Amniotic stem cell (primary cell): ENCODE results near the gene PHTF2.
"Not testable (repeated sequence)": the region's sequence is repeated elsewhere in the genome, so short reads cannot be mapped to it uniquely, and the experiment has no call there.

Experiments used
- DNase-seq: peaks from one replicate; lab custom pipeline; 2025; lab: John Stamatoyannopoulos, UW

PHTF2 gene

DNA sequence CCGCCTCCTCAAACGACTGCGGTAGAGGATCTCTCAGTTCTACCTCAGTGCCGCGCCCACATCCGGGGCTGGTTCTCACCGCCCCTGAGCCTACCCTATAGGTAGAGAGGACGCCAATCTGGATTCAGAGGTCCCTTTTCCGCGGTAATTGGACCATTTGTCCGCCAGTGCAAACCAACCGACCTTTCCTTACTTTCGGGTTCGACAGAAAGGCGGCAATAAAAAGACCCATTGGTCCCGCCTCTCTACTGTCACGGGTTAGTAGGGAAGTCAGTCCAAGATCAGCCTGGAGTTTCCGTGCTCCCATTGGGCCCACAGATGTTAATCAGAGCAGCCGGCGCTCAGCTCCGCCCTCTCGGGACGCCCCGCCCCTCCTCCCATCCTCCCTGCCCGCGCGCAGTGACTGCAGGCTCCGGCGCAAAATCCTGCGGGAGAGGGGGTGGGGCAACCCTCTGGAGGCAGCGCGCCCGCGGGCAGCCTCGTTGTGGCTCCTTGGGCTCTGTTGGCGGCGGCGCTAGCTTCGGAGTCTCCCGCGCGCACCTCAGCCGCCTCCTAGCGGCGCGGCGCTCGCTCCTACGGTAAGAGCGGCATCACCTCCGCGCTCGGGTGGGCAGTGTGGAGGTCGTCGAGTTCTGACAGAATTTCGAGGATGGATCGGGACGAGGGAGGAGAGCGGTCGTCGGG lies at the start of gene PHTF2, which contains the start of gene TMEM60:
Gene PHTF2, plus strand, starts transcription at position 380 of the 684 bp plus-strand sequence.
Gene TMEM60, minus strand, starts transcription at position 41 of the 684 bp plus-strand sequence. CDS start 4,061 bp downstream, outside the sequence.
- peak; percentile 99 for DNase-seq

DNA sequence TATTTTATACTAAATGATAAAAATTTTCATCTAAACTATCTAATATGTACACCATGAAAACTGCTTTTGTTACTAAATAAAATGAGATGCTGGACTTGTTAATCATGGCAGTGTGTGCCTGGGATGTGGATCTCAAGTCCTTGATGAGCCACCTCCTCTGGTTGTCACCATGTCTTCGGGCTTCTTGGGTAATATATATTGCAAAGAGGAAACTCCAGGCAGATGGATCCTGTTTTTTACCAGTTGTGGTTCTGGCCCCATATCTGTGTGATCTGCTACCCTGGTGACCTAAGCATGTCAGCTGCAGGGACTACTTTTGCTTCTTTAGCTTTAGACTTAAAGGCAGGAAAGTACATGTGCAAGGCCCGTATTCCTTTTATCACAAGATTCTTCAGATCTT lies 46.6 kb upstream of the PHTF2 start:
- DNase-seq = no peak

DNA sequence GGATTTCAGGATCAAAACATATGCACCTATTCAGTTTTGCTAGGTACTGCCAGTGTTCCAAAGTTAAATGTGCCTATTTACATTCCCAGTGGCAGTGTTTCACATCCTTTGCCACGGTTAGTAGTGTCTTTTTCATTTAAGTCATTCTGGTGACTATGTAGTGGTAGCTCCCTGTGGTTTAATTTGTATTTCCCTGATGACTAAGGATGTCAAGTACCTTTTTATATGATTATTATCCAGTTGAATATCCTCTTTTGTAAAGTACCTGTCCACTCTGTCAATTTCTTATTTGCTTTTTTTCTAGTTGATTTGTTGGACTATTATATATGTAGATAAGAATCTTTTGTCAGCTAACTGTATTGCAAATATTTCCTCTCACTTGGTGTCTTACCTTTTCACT lies 45.4 kb upstream of the PHTF2 start:
- DNase-seq = no peak

DNA sequence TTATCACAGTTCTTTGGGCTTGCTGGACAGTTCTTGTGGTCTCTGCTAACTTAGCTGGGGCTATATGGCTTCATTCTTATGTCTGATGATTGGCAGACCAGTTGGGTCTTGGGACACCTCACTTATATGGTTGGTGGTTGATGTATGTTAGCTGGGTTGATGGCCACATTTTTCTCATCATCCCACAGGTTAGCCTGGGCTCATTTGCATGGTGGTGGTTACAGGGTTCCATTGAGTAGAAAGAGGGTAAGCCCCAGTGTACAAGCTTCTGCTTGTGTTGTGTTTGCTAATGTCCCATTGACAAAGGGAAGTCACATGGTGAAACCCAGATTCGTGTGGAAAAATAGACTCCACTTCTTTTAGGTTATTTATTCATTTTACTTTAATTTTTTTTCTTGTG lies 41.0 kb upstream of the PHTF2 start:
- DNase-seq = no peak

DNA sequence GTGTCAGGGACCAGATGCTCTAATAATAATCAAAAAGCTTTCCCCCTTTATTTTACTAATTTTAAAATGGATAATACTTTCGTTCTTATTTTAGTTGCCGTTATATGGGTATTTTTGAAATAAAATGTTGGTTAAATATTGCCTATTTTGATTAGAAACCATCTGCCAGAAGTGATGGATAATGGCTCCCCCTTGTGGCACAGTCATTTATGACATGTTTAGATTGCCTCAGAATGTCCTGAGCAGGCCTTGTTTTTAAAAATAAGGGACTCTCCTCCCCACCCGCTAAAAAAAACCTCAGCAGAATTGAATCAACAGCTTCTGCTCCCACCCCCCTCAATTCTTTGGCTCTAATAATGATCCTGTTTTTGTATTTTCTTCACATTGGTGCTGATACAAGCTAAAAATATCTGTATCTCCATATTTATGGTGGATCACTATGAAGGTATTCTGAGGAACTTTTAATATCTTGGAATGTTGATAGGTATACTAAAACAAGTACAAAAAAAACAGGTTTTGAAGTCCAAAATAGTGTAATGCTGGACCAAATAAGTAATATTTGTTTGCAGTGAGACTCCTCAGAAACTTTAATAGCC lies 39.2 kb upstream of the PHTF2 start:
- DNase-seq = peak; percentile 9

DNA sequence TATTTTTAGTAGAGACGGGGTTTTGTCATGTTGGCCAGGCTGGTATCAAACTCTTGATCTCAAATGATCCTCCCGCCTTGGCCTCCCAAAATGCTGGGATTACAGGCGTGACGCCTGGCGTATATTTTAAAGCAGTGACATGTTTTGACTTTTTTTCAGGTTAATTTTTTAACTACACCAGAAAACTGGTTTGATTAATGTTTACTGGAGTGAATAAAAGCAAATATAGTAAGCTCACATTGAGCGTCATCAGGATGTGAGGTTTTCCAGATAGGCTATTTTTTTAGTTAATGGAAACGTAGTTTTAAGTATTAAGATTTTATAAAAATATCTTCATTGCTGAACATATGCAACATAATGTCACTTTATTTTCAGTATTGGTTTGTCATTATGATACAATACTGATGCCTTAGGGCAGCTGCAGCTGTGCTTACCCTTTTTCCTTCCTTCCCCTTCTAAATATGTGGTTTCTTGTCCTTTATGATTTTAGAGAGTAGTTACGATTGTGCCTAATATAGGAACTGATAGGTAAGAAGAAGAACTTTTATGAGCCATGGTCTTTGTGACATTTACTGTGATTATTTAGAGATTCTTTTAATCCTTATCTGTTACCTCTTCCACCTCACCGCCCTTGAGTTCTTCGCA lies 37.6 kb upstream of the PHTF2 start:
- no peak for DNase-seq

DNA sequence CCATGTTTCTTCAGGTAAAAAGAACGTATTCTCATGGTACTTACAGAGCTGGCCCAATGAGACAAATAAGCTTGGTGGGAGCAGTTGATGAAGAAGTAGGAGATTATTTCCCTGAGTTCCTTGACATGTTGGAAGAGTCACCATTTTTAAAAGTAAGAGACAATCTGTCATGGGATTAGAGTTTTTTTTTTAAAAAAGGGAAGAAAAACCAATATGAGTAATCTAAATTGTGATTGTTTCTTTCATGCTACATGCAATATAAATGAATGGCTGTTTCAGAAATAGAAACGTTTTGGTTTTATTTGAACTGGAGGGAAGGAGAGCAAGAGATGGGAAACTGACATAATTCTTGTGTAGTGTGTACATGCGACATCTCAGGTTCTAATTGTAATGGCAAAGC lies 33.1 kb upstream of the PHTF2 start:
- DNase-seq = no peak

DNA sequence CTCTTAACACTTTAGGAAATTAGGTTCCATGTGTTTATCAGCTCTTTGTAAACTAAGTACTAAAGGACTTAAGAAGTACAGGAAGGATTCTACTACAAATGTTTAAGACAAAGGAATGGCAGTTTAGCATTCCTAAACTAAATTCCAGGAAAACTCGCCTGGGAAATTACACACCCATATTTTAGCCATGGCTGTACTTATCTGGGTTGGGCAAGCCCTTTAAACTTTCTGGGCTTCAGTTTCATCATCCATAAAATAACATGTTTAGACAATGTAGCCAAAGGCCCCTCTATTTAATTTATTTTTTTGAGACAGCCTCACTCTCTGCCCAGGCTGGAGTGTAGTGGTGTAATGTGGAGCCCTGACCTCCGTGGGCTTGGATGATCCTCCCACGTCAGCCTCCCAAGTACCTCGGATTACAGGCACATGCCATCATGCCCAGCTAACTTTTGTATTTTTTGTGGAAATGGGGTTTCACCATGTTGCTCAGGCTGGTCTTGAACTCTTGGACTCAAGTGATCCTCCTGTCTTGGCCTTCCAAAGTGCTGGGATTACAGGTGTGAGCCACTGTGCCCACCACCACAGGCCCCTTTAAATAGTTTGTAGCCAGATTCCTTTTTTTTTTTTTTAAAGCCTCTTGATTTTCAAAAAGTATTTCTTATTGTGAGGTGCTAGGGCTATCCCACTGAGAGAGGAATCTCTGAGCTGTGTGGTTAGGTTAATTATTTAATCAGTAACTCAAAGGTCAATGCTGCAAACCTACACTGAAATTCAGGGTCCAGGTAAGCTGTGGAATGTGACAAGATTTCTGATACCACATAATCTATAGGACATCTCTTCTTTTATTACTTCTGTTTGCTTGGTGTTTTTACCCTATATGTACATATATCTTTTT lies 32.4 kb upstream of the PHTF2 start:
- DNase-seq = peak; percentile 0

DNA sequence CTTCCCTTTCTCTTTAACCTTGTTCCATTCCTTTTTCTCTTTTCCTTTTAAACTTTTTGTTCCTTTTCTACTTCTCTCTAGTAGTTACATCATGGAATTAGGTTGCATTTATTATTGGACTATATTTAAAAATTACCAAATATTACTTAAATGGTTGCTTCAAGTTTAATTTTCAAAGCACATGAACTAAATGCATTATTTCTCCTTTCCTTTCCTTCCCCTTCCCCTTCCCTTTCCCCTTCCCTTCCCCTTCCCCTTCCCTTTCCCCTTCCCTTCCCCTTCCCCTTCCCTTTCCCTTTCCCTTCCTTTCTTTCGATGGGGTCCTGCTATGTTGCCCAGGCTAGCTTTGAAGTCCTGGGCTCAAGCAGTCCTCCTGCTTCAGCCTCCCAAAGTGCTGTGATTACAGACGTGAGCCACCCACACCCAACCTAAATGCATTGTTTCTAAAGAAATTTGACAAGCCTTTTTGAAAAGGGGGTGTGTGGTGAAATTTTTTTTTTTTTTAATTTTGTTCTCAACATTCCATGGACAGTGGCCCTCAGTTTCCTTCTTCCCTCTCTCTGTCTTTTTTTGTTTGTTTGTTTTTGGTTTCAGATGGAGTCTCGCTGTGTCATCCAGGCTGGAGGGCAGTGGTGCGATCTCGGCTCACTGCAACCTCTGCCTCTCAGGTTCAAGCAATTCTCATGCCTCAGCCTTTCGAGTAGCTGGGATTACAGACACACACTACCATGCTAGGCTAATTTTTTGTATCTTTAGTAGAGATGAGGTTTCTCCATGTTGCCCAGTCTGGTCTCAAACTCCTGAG lies 31.6 kb upstream of the PHTF2 start:
- DNase-seq = no peak

DNA sequence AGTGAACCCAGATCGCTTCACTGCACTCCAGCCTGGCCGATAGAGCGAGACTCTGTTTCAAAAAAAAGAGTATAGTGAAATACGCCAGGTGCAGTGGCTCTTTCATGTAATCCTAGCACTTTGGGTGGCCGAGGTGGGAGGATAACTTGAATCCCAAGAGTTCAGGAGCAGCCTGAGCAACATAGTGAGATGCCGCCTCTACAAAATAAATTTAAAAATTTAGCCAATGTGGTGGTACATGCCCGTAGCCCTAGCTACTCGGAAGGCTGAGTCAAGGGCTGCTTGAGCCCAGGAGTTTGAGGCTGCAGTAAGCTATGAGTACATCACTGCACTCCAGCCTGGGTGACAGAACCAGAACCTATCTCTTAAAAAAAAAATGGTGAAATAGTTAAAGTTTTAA lies 28.3 kb upstream of the PHTF2 start:
- DNase-seq = no peak

DNA sequence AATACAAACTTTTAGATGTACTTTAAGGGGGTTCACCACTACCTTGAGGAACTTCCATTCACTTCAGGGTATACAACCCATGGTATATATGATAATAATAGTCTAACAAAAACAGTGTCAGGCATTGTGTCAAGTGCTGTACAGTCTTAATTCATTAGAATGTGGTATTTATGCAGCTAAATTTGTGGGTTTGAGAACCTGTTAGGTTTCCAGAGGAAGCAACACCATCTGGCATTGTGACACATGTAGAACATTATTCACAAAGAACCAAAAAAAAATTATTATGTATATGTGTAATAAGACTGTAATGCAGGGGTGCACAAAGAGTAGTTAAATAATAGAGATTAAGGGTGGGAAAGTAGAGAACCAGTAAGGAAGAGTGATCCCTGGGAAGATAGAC lies 26.7 kb upstream of the PHTF2 start:
- no peak for DNase-seq

DNA sequence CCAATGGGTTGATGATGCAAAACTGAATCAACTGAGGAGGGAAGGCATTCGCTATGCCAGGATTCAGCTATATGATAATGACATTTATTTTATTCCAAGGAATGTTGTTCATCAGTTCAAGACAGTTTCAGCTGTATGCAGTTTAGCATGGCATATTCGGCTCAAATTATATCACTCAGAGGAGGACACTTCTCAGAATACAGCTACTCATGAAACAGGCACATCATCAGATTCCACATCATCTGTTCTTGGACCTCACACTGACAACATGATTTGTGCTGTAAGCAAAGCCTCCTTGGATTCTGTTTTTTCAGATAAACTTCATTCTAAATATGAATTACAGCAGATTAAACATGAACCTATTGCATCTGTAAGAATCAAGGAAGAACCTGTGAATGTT lies 20.0 kb upstream of the PHTF2 start:
- no peak for DNase-seq

DNA sequence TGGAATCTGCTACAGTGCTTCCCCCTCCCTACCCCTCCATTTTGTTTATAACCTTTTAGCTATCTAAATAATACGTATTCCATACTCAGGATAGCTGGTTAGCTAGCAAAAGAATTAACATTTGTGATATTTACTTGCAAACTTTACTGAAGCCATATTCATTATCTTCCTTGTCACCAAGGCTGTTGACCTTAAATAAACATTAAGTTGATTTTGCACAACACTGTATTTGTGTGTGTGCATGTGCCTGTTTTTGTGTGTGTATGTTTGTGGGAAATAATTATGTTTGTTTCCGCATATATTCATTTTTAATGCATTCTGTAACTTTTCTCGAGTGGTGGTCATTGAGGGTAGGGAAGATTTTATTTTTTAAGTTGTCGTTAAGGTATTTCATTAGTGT lies 16.2 kb upstream of the PHTF2 start:
- DNase-seq = no peak

DNA sequence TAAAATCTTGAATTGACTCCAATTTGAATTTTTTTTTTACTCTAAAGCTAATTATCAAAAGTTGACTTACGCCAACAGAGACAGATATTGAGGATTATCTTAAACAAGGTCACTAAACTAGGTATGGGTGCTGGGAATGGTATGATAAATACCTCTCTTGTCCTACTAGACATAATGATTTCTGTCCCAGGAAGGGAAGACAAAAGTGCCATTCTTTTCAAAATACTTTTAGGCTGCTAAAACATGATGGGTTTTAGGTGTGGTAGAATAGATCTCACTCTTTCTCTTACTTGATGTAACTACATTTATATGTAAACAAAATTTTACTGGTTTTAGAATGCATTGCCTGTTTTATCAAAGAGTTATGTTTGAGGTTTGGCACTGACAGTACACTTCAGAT lies 15.5 kb upstream of the PHTF2 start:
- no peak for DNase-seq

DNA sequence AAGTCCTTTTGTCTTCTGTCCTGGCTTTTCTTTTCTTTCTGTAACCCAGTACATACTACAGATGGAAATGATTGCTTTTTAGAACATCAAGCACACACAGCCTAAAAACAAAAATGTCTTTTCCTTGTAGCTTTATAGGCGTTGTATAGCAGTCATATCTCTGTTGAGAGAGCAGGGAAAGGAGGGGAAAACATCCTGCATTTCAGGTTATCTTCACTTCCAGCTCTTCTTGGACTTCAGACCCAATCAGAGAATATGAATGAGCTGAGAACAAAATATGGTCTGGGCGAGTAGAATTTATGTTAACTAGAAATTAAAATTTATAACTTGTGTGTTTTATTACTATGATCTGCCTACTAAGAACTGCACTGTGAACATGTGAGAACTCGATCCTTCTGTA lies 15.0 kb upstream of the PHTF2 start:
- DNase-seq = no peak

DNA sequence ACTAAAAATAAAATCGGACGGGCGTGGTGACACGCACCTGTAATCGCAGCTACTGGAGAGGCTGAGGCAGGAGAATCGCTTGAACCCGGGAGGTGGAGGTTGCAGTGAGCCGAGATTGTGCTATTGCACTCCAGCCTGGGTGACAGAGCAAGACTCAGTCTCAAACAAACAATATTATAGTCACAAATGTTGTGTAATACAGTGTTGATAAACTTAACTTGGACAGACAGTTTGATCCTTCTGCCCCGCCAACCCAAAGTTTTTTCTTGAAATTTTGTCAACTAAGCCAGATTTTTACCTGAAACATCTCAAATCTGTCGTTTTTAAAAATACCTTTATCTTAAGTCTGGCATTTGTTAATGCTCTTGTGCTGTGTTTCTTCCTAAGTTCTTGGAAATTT lies 14.1 kb upstream of the PHTF2 start:
- DNase-seq = not testable (repeated sequence)

DNA sequence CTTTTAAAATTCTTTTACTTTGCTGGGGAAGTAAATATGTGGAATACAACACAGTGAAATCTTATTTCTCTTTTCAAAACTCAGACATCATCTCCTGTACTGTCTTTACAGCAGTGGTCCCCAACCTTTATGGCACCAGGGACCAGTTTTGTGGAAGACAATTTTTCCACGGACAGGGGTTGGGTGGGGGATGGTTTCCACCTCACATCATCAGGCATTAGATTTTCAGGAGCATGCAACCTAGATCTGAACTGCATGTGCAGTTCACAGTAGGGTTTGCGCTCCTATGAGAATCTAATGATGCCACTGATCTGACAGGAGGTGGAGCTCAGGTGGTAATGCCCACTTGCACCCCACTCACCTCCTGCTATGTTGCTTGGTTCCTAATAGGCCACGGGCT lies 12.6 kb upstream of the PHTF2 start:
- no peak for DNase-seq

DNA sequence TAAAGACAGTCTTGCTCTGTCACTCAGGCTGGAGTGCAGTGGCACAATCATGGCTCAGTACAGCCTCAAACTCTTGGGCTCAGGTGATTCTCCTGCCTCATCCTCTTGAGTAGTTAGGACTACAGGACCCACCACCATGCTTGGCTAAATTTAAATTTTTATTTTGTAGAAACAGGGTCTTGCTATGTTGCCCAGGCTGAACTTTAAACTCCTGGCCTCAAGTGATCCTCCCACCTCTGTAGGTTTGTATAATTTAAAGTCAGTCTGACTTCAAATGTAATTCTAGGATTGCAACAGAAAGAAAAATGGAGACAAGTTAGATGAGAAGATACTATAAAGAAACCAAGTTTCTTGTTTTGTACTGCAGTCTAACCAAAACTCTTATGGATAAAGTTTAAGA lies 11.8 kb upstream of the PHTF2 start:
- DNase-seq = no peak

DNA sequence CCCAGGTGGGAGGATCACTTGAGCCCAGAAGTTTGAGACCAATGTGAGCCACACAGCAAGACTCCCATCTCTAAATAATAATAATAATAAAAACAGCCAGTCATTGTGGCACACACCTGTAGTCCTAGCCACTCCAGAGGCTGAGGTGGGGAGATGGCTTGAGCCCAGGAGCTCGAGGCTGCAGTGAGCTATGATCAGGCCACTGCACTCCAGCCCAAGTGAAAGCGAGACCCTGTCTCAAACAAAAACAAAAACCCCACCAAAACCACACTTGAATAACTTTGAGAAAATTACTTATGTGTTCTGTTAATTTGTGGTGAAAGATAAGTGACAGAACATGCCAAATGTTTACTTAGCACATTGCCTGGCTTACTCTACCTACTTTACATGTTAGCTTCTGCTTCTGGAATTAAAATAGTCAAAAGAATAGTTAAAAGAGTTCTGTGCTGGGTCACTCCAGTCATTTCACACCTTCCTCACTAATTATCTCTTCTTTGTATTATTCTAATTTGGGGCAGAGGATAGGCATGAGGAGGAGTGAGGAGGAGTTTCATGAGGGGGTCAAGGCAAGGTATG lies 10.2 kb upstream of the PHTF2 start:
- DNase-seq = no peak

DNA sequence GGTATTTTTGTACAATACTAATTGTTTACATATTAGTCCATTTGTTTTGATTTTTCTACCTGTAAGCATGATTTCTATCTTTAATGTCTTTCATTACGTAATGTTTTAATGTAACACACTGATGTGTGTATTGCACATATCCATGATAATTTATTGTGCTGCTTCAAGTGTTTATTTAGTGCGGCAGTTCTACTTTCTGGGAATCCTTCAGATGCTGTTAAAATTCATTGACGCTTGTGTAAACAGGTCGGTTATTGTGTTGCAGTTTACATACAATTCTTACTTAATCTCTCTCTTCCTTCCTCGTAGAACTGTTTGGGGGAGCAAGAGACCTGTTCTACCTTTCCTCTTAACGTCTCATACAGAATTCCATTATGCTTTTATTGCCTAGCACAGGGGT lies 7.2 kb upstream of the PHTF2 start:
- no peak for DNase-seq

DNA sequence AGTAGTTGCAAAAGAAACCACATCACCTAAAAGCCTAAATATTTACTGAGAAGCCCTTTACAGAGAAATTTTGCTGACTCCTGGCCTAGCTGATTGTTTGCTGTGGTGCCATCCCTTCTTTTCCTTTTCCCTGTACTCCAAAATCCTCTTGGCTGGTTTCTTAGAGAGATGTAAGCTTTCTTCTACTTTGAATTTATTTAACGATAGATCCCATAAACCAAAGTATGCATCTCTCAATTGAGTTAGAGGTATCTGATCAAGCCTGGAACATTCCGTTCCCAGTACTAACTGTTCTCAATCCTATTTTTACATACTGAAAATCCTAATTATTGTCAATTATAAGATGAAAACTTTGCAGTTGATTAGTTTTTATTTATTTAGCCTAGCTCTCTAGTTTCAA lies 6.6 kb upstream of the PHTF2 start:
- DNase-seq = no peak
